IPS DF 19.7 (cell line): ENCODE data around the gene TBC1D3C.
"Not testable (repeated sequence)": the region's sequence is repeated elsewhere in the genome, so short reads cannot be mapped to it uniquely, and the experiment has no call there.

ENCODE experiments used
- DNase-seq: peaks from one replicate; pipeline ENCODE4 v3.0.0-alpha.2; 2013; ENCODE audit warnings: low read depth, low spot score

The TBC1D3C gene

GRCh38 chr17:38068534-38068933, at the start of gene TBC1D3C:
TSS of gene TBC1D3C (minus strand) at chr17:38068634. CDS start at chr17:38067066, 1,568 bp downstream.
- DNase-seq: not testable (repeated sequence)

GRCh38 chr17:38099262-38099661, 30.8 kb upstream of the TBC1D3C start:
- not testable (repeated sequence) for DNase-seq

- DNase-seq: not testable (repeated sequence)
Measured at GRCh38 chr17:38094059-38094694, 25.7 kb upstream of the TBC1D3C start.

GRCh38 chr17:38088120-38088519, 19.7 kb upstream of the TBC1D3C start:
- DNase-seq: not testable (repeated sequence)

- not testable (repeated sequence) for DNase-seq
Measured at GRCh38 chr17:38087344-38087743, 18.9 kb upstream of the TBC1D3C start.
